GM21526 (cell line): ENCODE measurements around the gene EZR.

Experiments
- ATAC-seq: cut with Tn5 transposase; IDR thresholded peaks from one replicate; pipeline ENCODE4 v1.9.1; 2021; ENCODE audit warnings: moderate library complexity; ENCODE audit not compliant: unreplicated experiment, low FRiP score

EZR gene

GRCh38 chr6:158819977-158820622 lies 932 bp upstream of the EZR start:
- no peak for ATAC-seq

DNA sequence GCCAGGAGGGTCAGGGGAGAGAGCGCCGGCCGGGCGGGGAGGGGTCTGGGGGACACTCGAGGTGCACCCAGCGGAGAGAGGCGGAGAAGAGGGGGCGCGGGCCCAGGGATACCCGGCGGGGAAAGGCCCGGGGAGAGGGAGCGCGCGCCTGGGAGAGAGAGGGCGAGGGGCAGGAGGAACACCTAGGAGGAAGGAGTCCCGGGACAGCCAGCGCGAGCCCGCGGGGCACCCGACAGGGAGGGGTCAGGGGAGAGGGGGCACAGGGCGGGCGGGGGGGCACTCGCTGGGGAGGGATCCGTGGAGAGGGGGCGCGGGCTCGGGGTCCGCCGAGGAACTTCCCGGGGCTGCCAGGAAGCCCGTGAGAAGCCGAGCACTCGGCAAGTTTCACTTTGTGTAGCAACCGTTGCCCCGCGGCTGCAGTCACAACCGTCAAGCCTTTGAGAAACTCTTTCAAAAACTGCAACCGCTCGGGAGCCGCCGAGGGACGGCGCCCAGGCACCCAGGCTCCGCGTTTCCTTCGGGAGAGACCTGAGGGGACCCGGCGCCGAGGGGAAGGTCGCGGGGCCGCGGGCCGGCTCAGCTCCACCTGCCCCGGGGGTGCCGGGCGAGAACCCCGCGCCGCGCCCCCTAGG lies 471 bp downstream of the EZR start:
- peak; percentile 32 for ATAC-seq

DNA sequence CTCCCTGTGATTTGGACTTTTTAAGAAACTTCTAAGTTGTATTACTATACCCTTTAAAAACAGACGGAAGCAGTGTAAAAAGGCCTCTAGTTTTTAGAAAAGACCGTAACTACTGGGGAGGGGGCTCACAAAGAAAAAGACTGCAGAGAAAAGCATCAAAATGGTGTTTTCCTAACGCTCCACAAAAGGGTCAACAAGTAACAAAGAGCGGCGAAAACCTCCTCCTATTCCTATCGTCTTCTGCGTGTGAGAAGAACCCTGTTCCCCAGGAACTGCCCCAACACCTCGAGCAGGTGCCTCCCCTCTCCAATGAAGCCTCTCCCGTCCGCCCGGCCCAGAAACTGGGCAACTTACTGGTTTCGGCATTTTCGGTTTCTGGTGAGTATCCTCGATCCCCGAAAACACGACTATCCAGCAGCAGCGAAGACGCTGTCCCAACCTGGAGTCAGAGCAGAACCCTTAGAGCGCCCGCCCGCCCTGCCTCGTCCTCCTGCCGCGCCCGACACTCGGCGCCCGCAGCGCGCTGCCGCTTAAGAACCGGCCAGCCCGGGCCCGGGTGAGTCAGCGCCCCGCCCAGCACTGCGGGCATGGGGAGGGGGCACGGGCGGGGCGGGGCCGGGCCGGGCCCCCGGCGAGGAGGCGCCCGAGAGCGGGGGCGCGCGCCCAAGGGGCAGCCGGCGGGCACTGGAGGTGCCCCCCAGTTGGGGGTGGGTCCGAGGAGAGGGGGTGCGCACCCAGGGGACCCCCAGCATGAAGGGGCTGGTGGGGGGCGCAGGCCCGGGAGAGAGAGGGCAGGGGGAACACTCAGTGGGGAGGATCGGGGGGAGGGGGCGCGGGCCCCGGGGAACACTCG lies 1.2 kb downstream of the EZR start:
- ATAC-seq = peak; percentile 32

DNA sequence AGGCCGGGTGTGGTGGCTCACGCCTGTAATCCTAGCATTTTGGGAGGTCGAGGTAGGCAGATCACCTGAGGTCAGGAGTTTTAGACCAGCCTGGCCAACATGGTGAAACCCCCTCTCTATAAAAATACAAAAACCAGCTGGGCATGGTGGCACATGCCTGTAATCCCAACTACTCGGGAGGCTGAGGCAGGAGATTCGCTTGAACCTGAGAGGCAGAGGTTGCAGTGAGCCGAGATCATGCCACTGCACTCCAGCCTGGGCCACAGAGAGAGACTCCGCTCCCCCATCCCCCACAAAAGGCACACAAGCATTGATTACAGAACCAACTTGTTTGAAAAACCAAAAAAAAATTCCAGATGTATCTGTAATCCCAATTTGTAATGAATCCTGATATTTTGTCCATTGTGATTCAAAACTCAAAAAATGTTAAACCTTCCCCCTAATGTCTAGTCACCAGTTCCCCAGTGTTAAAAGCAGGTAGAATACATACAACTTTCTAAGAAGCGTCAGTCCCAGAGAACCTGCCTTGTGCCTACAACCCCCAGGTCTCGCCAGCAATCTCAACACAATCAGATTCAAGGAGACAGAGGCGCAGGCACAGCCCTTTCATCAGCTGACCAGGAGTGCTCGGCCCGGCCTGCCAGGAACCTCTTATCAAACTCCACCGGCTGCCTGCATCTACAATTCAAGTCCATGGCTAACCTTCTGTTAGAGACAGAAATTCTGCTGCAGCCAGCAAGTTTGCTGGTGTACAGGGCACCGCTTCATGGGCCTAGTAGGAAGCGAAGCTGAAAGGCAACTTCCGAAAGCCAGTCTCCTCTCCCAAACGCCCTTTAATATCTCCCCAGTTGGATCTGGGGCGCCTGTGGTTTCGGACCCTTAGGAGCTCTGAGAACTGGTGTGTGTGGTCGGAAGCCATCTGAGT lies 2.1 kb downstream of the EZR start:
- ATAC-seq = no peak

DNA sequence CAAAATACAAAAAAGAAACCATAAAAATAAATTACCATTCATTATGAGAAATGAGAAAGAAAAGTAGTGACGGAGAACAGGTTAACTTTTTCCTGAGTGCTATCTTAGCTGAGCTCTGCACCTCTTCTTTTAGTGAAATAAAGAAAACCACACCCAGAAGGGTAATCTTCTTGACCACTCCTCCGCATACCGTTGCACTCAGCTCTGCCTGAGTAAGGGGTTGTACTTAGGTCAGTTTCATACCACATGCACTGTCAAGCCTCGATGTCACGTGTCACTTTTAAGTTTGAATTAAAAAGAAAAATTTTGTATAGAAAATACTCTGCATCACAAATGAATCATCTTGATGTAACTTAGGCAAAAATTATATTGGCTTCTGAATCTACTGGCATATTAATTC lies 2.8 kb downstream of the EZR start:
- no peak for ATAC-seq

DNA sequence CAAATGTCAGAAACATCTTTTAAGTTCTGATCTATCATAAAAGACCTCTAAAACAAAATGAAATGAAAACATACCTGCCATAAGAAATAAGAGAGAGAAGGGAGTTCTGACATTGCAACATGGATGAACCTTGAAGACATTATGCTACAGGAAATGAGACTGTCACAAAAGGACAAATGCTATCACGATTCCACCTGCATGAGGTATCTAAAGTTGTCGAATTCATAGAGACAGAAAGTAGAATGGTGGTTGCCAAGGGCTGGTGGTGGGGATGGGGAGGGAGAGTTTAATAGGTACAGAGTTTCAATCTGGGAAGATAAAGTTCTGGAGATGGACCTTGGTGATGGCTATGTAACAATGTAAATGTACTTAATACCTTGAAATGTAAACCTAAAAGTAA lies 3.3 kb downstream of the EZR start:
- ATAC-seq = no peak

GRCh38 chr6:158815379-158815724 lies 3.8 kb downstream of the EZR start:
- ATAC-seq = no peak

DNA sequence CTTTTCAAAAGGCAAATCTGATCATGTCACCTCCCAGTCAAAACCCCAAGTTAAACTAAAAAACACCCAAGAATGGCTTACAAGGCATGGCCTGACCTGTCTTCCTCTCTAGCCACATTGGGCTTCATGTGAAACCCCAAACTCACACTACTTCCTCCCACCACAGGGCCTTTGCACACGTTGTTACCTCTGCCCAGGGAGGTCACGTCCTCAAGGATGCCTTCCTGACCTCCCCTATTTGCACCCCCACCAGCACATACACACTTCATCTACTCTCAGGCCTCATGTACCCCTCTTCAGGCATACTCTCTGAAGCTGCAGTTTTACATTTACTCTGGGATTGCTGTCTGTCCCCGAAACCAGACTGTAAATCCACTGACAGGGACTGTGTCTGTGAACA lies 6.1 kb downstream of the EZR start:
- ATAC-seq = no peak

DNA sequence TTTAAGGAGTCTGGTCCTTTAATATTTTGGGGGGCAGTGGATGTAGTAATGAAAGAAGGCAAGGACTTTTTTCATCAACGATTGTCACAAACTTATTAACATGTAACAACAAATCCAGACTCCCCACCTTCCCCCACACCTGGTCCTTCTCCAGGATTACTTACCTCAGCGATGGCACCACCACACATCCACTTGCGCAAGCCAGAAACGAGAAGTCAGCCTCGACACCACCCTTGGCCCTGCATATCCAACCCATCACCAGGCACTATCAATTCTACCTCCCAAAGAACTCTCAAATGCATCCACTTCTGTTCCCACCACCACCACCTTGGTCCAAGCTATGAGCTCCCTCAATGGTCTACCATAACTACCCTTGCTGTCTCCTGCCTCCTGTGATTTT lies 6.6 kb downstream of the EZR start:
- no peak for ATAC-seq

DNA sequence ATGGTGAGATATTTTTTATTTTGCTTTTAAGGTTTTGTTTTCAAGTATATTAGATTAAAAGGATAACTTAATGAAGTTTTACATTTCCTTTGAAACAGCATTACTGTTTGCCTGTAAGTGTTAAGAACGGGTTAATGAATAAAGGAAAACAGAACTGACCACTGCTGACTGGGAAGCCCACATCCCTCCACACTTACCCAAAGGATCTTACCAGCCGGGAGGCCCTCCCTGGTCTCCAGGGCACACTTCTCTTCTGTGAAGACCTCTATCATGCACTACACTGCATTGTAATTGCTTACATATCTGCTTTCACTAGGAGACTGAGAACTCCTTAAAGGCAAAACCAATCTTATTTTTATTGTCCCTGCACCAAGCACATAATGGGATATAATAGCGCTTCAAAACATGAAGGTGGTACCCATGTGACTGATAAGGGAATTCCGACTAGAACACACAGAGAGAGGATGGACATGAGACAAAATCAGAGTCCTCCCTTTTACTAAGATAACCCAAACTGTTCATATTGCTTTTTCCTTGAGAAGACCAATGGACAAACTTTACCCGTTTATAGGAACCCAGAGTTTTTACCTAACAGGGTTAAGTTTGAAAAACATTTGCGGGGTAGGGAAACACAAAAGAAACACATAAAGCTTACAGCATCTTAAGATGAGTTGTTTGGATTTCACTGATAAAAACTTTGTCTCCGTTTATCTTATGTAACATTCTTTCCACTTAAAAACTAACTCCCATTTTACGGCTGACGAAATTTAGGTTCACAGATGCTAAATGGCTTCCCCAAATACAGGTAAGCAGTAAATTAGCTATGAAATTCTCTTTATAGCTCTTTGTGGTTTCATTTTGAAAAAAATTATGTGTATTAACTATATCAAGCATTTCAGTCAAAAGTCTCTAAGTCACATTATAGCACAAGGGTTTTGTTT lies 8.7 kb downstream of the EZR start:
- ATAC-seq = no peak

- peak; percentile 72 for ATAC-seq
These were observed 10.1 kb downstream of the EZR start for GRCh38 chr6:158808941-158809678.

DNA sequence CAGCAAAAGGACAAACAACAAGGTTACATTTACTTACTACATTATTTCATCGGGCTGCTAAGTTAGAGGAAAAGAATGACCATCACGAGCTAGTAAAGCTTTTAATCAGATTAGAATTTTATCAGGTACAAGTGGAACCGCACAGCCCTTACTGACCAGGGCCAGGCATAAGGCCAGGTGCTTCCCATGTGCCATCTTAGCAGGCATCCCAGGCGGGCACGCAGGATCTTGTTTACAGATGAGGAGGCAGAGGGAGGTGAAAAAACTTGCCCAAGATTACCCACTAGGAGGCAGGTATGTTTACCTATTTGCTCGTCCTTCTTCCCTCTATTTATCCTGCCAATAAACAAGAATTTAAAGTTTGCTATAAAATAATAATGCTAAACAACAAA lies 10.7 kb downstream of the EZR start:
- ATAC-seq = no peak

- no peak for ATAC-seq
These were observed 11.4 kb downstream of the EZR start for GRCh38 chr6:158807515-158808441.

DNA sequence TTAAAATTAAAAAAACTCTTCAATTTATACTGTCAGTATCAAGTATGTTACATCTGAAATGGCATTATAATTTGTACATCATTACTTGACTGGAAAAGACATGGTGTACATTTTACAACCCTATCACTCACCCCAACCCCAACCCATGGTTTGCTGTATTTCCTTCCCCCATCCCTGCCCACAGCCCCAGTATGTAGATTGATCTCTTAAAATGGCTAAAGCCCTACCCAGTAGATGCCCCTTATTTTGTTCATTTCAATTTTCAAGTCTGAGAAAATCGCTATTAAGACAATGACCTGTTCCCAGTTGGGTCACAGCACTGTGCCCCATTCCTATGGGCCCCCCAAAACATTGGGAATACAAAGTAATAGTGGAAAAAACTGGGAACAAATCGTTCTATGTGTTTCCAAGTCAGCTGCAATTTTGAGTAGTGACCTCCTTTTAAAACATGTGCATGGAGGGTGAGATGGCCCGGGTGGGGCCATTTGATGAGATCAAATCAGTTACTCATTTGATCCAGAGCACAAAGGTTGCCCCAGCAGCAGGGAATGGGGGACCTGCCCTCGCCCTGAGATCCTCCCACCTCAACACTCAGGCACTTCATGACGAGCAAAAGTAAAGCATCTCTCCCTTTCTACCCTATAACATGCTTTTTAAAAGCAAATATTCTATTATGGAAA lies 13.3 kb downstream of the EZR start:
- no peak for ATAC-seq

DNA sequence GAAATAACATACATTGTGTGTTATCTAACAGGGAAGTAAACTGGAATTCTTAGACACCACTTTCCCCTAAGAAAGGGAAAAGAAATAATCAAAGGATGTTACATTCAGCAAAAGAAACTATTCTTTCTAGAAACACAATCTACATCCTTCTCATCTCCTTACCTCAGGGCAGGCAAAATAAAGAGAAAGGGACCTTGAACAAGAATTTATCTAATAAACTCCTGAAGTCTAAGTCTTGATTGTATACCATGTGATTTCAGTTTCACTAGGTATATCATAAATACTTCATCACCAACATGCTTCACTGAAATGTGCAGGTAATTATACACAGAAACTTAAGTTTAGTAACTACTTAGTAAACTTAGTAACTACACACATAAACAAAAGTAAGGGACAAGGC lies 15.0 kb downstream of the EZR start:
- no peak for ATAC-seq

DNA sequence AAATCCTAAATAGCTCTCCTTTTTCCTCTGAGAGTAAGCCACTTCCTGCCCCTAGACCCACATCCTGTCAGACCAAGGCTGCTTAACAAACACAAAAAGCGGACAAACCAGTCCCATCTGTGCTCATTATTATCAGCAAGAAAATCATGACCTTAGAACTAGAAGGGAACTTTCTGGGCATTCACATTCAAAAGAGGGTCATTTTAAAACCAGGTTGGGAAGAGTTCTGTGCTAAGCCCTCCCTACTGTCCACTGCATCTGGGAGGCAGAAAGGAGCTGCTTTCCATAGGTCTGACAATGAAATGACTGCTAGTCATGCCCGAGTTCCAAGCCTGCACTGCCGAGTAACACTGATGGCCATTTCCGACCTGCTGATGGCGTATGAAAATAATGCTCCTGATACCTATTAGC lies 15.4 kb downstream of the EZR start:
- ATAC-seq = peak; percentile 59

DNA sequence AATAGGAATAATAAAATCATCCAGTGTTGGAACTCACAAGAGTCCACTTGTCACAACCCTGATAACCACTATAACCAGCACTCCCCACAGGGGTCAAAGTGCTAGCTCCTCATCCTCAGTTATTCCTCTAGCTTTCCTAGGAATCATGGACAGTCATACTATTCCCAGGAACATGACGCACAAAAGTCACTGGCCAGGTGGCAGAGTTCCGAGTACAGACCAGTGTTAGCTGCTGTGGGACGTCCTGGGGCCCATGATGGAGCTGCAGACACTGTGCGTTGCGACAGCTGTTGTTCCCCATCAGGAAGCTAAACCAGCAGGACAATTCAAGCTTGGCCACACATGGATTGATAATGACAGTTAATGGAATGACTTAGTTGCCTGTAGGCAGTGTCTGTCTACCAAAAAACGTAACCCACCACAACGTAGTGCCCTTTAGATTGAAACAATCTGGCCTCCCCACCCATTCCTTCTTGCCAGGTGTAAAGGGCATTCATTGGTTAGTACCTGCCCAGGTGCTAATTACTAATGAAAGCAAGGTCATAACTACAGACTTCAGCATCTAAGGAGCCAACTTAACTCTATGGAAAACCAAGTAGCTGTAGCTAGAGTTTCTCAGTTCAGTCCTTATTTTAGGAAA lies 17.4 kb downstream of the EZR start:
- ATAC-seq = no peak
